Naive thymus-derived CD4-positive, alpha-beta T cell (primary cell): ENCODE data around the gene TNS3. TPM values are rescaled to one million over a fixed set of nuclear protein-coding genes. Genes with fewer than 3 reads are reported as not detected.

Experiments used
- ATAC-seq: fragments of 150-1000 bp; cut with Tn5 transposase; 2 replicates; pipeline ENCODE4 v1.10.0; 2021; ENCODE audit warnings: mild to moderate bottlenecking, moderate library complexity
- CTCF ChIA-PET: fragments of 350-600 bp; sonication (Branson Sonifier 250); formaldehyde crosslinking; loops from one replicate; lab custom pipeline; 2021; ENCODE audit warnings: antibody characterized with exemption; lab: Charles Lee
- POLR2A ChIA-PET: fragments of 350-600 bp; sonication (Branson Sonifier 250); formaldehyde crosslinking; loops from one replicate; lab custom pipeline; 2021; ENCODE audit warnings: antibody characterized with exemption, inconsistent platforms; lab: Charles Lee
- DNase-seq, 9 donors: peaks; one replicate each; pipeline versions ENCODE4 v3.0.0 to v3.0.0-alpha.2; 2020 to 2022; ENCODE audit warnings: mixed read lengths in 1 of 9
- H3K27ac ChIP-seq: one replicate; pipeline ENCODE4 v1.7.0; 2013; ENCODE audit warnings: mild to moderate bottlenecking, low read depth, low read length, moderate library complexity
- H3K27me3 ChIP-seq, 2 donors: one replicate each; pipeline ENCODE4 v1.7.0; 2013; ENCODE audit warnings: low read length in 2 of 2, mild to moderate bottlenecking in 2 of 2, moderate library complexity in 2 of 2; ENCODE audit not compliant: control insufficient read depth in 2 of 2, insufficient read depth in 2 of 2
- H3K36me3 ChIP-seq, 3 experiments: 1 replicate in 2 of 3; 2 replicates in 1 of 3; pipeline ENCODE4 v1.7.0; 2013; ENCODE audit warnings: low read length in 3 of 3, mild to moderate bottlenecking in 3 of 3, moderate library complexity in 1 of 3; ENCODE audit not compliant: insufficient read depth in 3 of 3, control insufficient read depth in 2 of 3
- H3K4me1 ChIP-seq, 2 donors: one replicate each; pipeline ENCODE4 v1.7.0; 2013; ENCODE audit warnings: low read length in 2 of 2, mild to moderate bottlenecking in 2 of 2, moderate library complexity in 1 of 2; ENCODE audit not compliant: control insufficient read depth in 2 of 2, insufficient read depth in 2 of 2
- H3K4me3 ChIP-seq: 2 replicates; pipeline ENCODE4 v1.7.0; 2013; ENCODE audit warnings: mild to moderate bottlenecking, low read length
- H3K9me3 ChIP-seq, 3 experiments: 1 replicate in 2 of 3; 2 replicates in 1 of 3; pipeline ENCODE4 v1.7.0; 2013; ENCODE audit warnings: low read length in 3 of 3; ENCODE audit not compliant: control insufficient read depth in 2 of 3
- H3K27ac Mint-ChIP-seq, 9 donors: one replicate each; pipeline ENCODE4 v1.8.0; 2020 to 2022; ENCODE audit warnings: mixed read lengths in 9 of 9, mild to moderate bottlenecking in 8 of 9, moderate library complexity in 5 of 9, inconsistent platforms in 2 of 9
- H3K27me3 Mint-ChIP-seq, 5 donors: one replicate each; pipeline ENCODE4 v1.8.0; 2021 to 2022; ENCODE audit warnings: mixed read lengths in 5 of 5, mild to moderate bottlenecking in 1 of 5
- H3K36me3 Mint-ChIP-seq, 5 donors: one replicate each; pipeline ENCODE4 v1.8.0; 2020 to 2022; ENCODE audit warnings: mixed read lengths in 5 of 5, mild to moderate bottlenecking in 3 of 5, inconsistent platforms in 1 of 5
- H3K4me1 Mint-ChIP-seq, 7 donors: one replicate each; pipeline ENCODE4 v1.8.0; 2020 to 2022; ENCODE audit warnings: mixed read lengths in 7 of 7, mild to moderate bottlenecking in 3 of 7, inconsistent platforms in 1 of 7
- H3K4me3 Mint-ChIP-seq, 10 donors: one replicate each; pipeline ENCODE4 v1.8.0; 2020 to 2022; ENCODE audit warnings: mild to moderate bottlenecking in 10 of 10, mixed read lengths in 10 of 10, moderate library complexity in 6 of 10, inconsistent platforms in 2 of 10
- H3K9me3 Mint-ChIP-seq, 11 donors: one replicate each; pipeline ENCODE4 v1.8.0; 2020 to 2022; ENCODE audit warnings: mixed read lengths in 11 of 11, mild to moderate bottlenecking in 4 of 11, inconsistent platforms in 1 of 11, moderate library complexity in 1 of 11
- intact Hi-C, 2 donors: fragments of 100-400 bp; cut with micrococcal nuclease; formaldehyde crosslinking; loops; one replicate each; pipeline ENCODE4 v1.15.1; 2023
- polyA plus RNA-seq, 2 donors: library from polyadenylated mRNA; unstranded; fragments of 300-500 nt; fragmentation: Illumina TruSeq; gene quantifications; one replicate each; pipeline ENCODE4 v1.2.3, GENCODE V29; 2021
- total RNA-seq, 6 experiments: library from RNA in 5 of 6; stranded (reverse) in 5 of 6; gene quantifications; 1 replicate in 5 of 6; 2 replicates in 1 of 6; pipeline ENCODE4 v1.2.3 and lab custom pipeline; 2021 to 2026

TNS3 gene
- total and polyA plus RNA-seq, 7 experiments from 2014 or later: 0.85 to 38.3 (median 2.6) TPM; not detected in 2

GRCh38 chr7:47307311-47307710 lies 274.6 kb downstream of the TNS3 start:
- H3K4me3 Mint-ChIP-seq: no peak overlapping the region
- Histone ChIP-seq H3K9me3 (no peaks in the 10 kb centered on the region), H3K27ac (no peak overlapping the region), H3K4me3 (no peak overlapping the region), H3K4me1 (no peaks in the 10 kb centered on the region), H3K36me3 (no peaks in the 10 kb centered on the region), H3K27me3 (no peaks in the 10 kb centered on the region)
- CTCF ChIA-PET: no interaction called here
- POLR2A ChIA-PET: no interaction called here
- intact Hi-C loops: no loop called here
- DNase-seq (no peak), ATAC-seq (no peak)
- H3K27me3 Mint-ChIP-seq: no peaks in the 10 kb centered on the region
- no peaks in the 10 kb centered on the region for H3K4me1 Mint-ChIP-seq
- peaks cover 0 to 4% (median 0%) of the 10 kb centered on the region in 5 donors for H3K36me3 Mint-ChIP-seq
- H3K9me3 Mint-ChIP-seq: peaks cover 0 to 19% (median 8%) of the 10 kb centered on the region in 11 donors
- no peak overlapping the region for H3K27ac Mint-ChIP-seq

DNA sequence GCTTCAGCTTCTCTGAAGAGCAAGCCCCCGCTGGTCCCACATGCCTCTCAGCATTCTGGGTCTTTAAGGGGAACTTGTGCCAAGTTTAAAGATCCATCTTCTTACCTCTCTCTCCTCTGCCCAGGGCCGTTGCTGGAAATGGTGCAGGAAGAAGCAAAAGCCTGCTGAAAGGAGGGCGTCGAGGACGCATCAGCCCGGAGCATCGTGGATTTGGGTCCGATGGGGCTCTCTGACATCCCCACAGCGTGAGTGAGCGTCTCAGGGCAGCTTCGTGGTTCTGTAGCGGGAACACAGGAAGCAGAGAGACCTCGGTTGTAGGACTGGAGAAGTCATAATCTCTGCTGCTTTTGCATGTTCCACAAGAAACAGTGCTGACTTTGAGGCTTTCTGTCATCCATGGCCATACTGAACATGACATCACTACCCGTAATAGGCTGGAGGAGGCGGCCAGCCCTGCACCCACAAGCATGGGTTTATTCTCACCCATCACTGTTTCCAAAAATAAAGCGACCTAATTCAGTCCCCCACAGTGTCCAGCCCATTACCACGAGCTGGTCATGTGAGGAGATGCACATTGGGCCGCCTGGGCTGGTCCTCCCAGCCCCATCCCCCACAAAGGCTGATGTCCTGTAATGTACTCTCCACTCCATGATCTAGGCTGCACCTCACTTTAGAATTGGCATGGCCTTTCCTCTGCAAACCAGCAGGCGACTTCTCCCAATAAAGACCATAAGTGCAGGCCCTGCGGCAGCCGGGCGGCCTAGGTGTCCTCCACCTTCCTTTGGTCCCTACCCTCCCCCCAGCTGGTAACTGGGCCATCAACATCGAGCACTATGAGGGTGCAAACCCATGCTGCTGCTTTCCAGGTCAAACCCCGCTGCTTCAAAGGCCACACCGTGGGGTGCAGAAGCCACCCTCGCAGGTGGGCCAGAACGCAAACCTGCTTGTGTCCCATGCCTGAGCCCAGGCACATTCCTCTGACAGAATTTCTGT lies 276.9 kb downstream of the TNS3 start:
- Histone ChIP-seq H3K4me3 (no peak overlapping the region), H3K27ac (no peak overlapping the region), H3K36me3 (no peaks in the 10 kb centered on the region), H3K9me3 (no peaks in the 10 kb centered on the region), H3K4me1 (no peaks in the 10 kb centered on the region), H3K27me3 (no peaks in the 10 kb centered on the region)
- POLR2A ChIA-PET: no interaction called here
- intact Hi-C loops: no loop called here
- Mint-ChIP-seq H3K4me1 (no peaks in the 10 kb centered on the region), H3K36me3 (peaks cover 0 to 4% (median 0%) of the 10 kb centered on the region in 5 donors), H3K27ac (no peak overlapping the region), H3K27me3 (no peaks in the 10 kb centered on the region), H3K9me3 (peaks cover 0 to 14% (median 8%) of the 10 kb centered on the region in 11 donors), H3K4me3 (no peak overlapping the region)
- CTCF ChIA-PET: no interaction called here
- no peak for ATAC-seq
- no peak for DNase-seq

DNA sequence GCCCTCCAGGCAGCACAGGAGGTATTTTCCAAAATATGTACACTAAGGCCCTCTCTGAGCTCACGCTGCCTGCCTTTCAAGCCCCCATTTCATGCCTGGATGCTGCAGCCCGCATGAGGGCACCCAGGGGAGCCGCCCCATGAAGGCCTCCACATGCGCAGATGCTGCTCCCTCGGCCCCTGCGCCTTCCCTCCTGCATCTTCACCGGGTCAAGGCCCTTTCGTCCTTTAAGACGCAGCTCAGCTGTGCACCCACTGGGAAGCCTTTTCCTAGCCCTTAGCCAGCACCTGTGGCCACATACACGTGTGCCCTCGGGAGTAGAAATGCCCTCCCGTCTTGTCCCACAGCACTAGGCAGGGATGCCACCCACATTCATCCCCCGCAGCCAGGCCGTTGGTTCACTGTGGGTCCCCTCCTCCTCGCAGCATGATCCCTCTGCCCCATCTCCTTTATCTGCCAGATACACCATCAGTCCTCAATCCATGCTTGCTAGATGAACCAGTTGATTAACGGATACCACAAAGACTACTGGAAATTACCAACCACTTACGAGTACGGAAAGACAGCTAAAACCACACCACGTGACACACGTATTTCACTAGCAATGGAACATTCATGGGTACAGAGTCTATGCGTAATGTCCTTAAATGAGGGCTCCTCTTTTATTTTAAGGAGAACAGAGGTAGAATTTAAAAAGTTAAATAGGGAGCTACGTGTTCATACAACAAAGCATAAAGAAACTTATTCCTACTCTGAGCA lies 278.0 kb downstream of the TNS3 start:
- POLR2A ChIA-PET: no interaction called here
- no peak overlapping the region for H3K27ac Mint-ChIP-seq
- Histone ChIP-seq H3K4me3 (no peak overlapping the region), H3K27me3 (no peaks in the 10 kb centered on the region), H3K36me3 (no peaks in the 10 kb centered on the region), H3K9me3 (no peaks in the 10 kb centered on the region), H3K4me1 (no peaks in the 10 kb centered on the region), H3K27ac (no peak overlapping the region)
- H3K36me3 Mint-ChIP-seq: peaks cover 0 to 2% (median 0%) of the 10 kb centered on the region in 5 donors
- intact Hi-C loops: no loop called here
- CTCF ChIA-PET: no interaction called here
- DNase-seq (no peak), ATAC-seq (no peak)
- no peaks in the 10 kb centered on the region for H3K27me3 Mint-ChIP-seq
- no peaks in the 10 kb centered on the region for H3K4me1 Mint-ChIP-seq
- peaks cover 0 to 12% (median 3%) of the 10 kb centered on the region in 11 donors for H3K9me3 Mint-ChIP-seq
- H3K4me3 Mint-ChIP-seq: no peak overlapping the region

- ChIA-PET CTCF (no interaction called here), POLR2A (no interaction called here)
- ATAC-seq (no peak), DNase-seq (no peak)
- no peaks in the 10 kb centered on the region for H3K4me1 Mint-ChIP-seq
- no peaks in the 10 kb centered on the region for H3K36me3 Mint-ChIP-seq
- Histone ChIP-seq H3K27me3 (no peaks in the 10 kb centered on the region), H3K4me3 (no peak overlapping the region), H3K36me3 (no peaks in the 10 kb centered on the region), H3K4me1 (no peaks in the 10 kb centered on the region), H3K9me3 (no peaks in the 10 kb centered on the region), H3K27ac (no peak overlapping the region)
- no peaks in the 10 kb centered on the region for H3K27me3 Mint-ChIP-seq
- H3K9me3 Mint-ChIP-seq: peaks cover 0 to 5% (median 0%) of the 10 kb centered on the region in 11 donors
- intact Hi-C loops: no loop called here
- H3K4me3 Mint-ChIP-seq: no peak overlapping the region
- H3K27ac Mint-ChIP-seq: no peak overlapping the region
Measured at GRCh38 chr7:47303014-47303694, 278.8 kb downstream of the TNS3 start.

- H3K9me3 Mint-ChIP-seq: no peaks in the 10 kb centered on the region
- no peaks in the 10 kb centered on the region for H3K4me1 Mint-ChIP-seq
- no peaks in the 10 kb centered on the region for H3K36me3 Mint-ChIP-seq
- no peaks in the 10 kb centered on the region for H3K9me3 ChIP-seq
- no peaks in the 10 kb centered on the region for H3K36me3 ChIP-seq
- ChIA-PET CTCF (no interaction called here), POLR2A (no interaction called here)
- no peak overlapping the region for H3K4me3 ChIP-seq
- intact Hi-C loops: no loop called here
- no peak overlapping the region for H3K27ac ChIP-seq
- H3K4me3 Mint-ChIP-seq: no peak overlapping the region
- H3K27me3 ChIP-seq: no peaks in the 10 kb centered on the region
- no peak overlapping the region for H3K27ac Mint-ChIP-seq
- ATAC-seq: no peak
- no peaks in the 10 kb centered on the region for H3K4me1 ChIP-seq
- no peaks in the 10 kb centered on the region for H3K27me3 Mint-ChIP-seq
- no peak for DNase-seq
Measured at GRCh38 chr7:47302560-47302959, 279.4 kb downstream of the TNS3 start.

DNA sequence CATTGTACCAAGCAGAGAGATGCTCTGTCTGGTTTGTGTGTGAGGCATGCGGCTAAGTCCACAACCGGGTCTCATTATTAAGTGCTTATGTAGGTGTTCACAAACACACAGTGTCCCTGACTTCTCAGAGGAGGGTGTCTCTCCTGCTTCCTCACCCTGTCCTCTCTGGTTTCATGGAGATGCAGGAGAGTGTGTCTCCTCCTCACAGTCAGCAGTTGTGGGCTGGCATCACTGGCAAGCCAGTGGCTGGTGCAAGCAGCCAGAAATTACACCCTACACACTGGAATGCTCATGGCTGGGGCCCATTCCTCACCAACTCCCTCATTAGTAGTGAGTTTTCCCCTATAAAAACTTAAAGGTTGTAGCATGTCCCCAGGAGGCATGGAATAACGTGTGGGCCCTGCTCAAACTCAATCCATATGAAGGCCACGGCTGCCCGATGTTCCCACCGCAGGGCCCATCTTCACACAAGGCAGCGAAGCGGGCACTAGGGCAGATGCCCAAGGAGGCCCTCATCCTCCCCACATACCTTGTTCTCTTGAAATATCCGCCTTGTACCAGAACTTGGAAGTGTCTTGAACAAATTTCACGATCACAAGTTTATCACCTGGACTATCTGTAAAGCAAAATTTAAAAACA lies 280.1 kb downstream of the TNS3 start:
- DNase-seq (no peak), ATAC-seq (no peak)
- CTCF ChIA-PET: no interaction called here
- no peaks in the 10 kb centered on the region for H3K27me3 ChIP-seq
- no peaks in the 10 kb centered on the region for H3K36me3 Mint-ChIP-seq
- no peak overlapping the region for H3K27ac ChIP-seq
- H3K4me3 ChIP-seq: no peak overlapping the region
- peaks cover 0 to 2% (median 0%) of the 10 kb centered on the region in 7 donors for H3K4me1 Mint-ChIP-seq
- H3K27ac Mint-ChIP-seq: no peak overlapping the region
- H3K36me3 ChIP-seq: no peaks in the 10 kb centered on the region
- POLR2A ChIA-PET: no interaction called here
- H3K9me3 Mint-ChIP-seq: no peaks in the 10 kb centered on the region
- intact Hi-C loops: no loop called here
- H3K27me3 Mint-ChIP-seq: no peaks in the 10 kb centered on the region
- H3K4me3 Mint-ChIP-seq: no peak overlapping the region
- H3K4me1 ChIP-seq: no peaks in the 10 kb centered on the region
- H3K9me3 ChIP-seq: no peaks in the 10 kb centered on the region
